IgD-negative memory B cell (primary cell): Measurements from ENCODE around the gene OR52K2. TPM values are rescaled to one million over a fixed set of nuclear protein-coding genes. Genes with fewer than 3 reads are reported as not detected.
A peak's percentile ranks its signal among the peaks of the same experiment; 100 is the strongest.
"Not testable (repeated sequence)": the region's sequence is repeated elsewhere in the genome, so short reads cannot be mapped to it uniquely, and the experiment has no call there.

Experiments
- H3K27ac Mint-ChIP-seq, 3 donors: one replicate each; pipeline ENCODE4 v1.8.0; 2020 to 2022; ENCODE audit warnings: mild to moderate bottlenecking in 3 of 3, mixed read lengths in 3 of 3, moderate library complexity in 1 of 3
- H3K27me3 Mint-ChIP-seq: one replicate; pipeline ENCODE4 v1.8.0; 2021; ENCODE audit warnings: mixed read lengths
- H3K36me3 Mint-ChIP-seq: one replicate; pipeline ENCODE4 v1.8.0; 2020; ENCODE audit warnings: mild to moderate bottlenecking, mixed read lengths
- H3K4me1 Mint-ChIP-seq, 3 donors: one replicate each; pipeline ENCODE4 v1.8.0; 2020 to 2022; ENCODE audit warnings: mixed read lengths in 3 of 3, mild to moderate bottlenecking in 1 of 3
- H3K4me3 Mint-ChIP-seq, 4 donors: one replicate each; pipeline ENCODE4 v1.8.0; 2020 to 2022; ENCODE audit warnings: mild to moderate bottlenecking in 4 of 4, mixed read lengths in 4 of 4, moderate library complexity in 3 of 4
- H3K9me3 Mint-ChIP-seq, 3 donors: one replicate each; pipeline ENCODE4 v1.8.0; 2020 to 2021; ENCODE audit warnings: mixed read lengths in 3 of 3, mild to moderate bottlenecking in 1 of 3
- polyA plus RNA-seq: library from polyadenylated mRNA; unstranded; fragments of 300-500 nt; fragmentation: Illumina TruSeq; gene quantifications from one replicate; pipeline ENCODE4 v1.2.3, GENCODE V29; 2021

OR52K2 gene
- polyA plus RNA-seq: not detected

- peaks cover 0 to 3% (median 3%) of the 10 kb centered on the region in 3 donors for H3K4me1 Mint-ChIP-seq
- H3K27ac Mint-ChIP-seq: no peak within 1 kb of the TSS
- peaks cover under 1% of the 10 kb centered on the region for H3K36me3 Mint-ChIP-seq
- H3K4me3 Mint-ChIP-seq: peak within 1 kb of the TSS in 1 of 4 donors; percentile 45
- peaks cover 1% of the 10 kb centered on the region for H3K27me3 Mint-ChIP-seq
- peaks cover 0 to 1% (median 0%) of the 10 kb centered on the region in 3 donors for H3K9me3 Mint-ChIP-seq
Observed at GRCh38 chr11:4448995-4449394, at the start of gene OR52K2. TSS of gene OR52K2 (plus strand) at chr11:4449295. CDS start at chr11:4449340, 45 bp downstream.

GRCh38 chr11:4406206-4406605 lies 42.9 kb upstream of the OR52K2 start:
- H3K36me3 Mint-ChIP-seq, H3K4me3 Mint-ChIP-seq, H3K27ac Mint-ChIP-seq, H3K9me3 Mint-ChIP-seq, H3K4me1 Mint-ChIP-seq: not testable (repeated sequence)
- peaks cover 10% of the 10 kb centered on the region for H3K27me3 Mint-ChIP-seq

GRCh38 chr11:4416306-4416705 lies 32.8 kb upstream of the OR52K2 start:
- H3K27ac Mint-ChIP-seq: no peak overlapping the region
- H3K36me3 Mint-ChIP-seq: no peaks in the 10 kb centered on the region
- no peaks in the 10 kb centered on the region for H3K4me1 Mint-ChIP-seq
- peaks cover 0 to 2% (median 0%) of the 10 kb centered on the region in 3 donors for H3K9me3 Mint-ChIP-seq
- peaks cover 4% of the 10 kb centered on the region for H3K27me3 Mint-ChIP-seq
- no peak overlapping the region for H3K4me3 Mint-ChIP-seq

GRCh38 chr11:4416816-4417215 lies 32.3 kb upstream of the OR52K2 start:
- Mint-ChIP-seq H3K27ac (no peak overlapping the region), H3K36me3 (no peaks in the 10 kb centered on the region), H3K9me3 (peaks cover 0 to 2% (median 0%) of the 10 kb centered on the region in 3 donors), H3K27me3 (peaks cover 4% of the 10 kb centered on the region), H3K4me1 (no peaks in the 10 kb centered on the region), H3K4me3 (no peak overlapping the region)

- H3K9me3 Mint-ChIP-seq: no peaks in the 10 kb centered on the region
Observed at GRCh38 chr11:4418403-4418802, 30.7 kb upstream of the OR52K2 start.

GRCh38 chr11:4430051-4430450 lies 19.0 kb upstream of the OR52K2 start:
- peaks cover 0 to 3% (median 0%) of the 10 kb centered on the region in 3 donors for H3K9me3 Mint-ChIP-seq
- H3K27me3 Mint-ChIP-seq: peaks cover 4% of the 10 kb centered on the region
- no peak overlapping the region for H3K4me3 Mint-ChIP-seq
- no peak overlapping the region for H3K27ac Mint-ChIP-seq
- no peaks in the 10 kb centered on the region for H3K4me1 Mint-ChIP-seq
- peaks cover 4% of the 10 kb centered on the region for H3K36me3 Mint-ChIP-seq

More at GRCh38 chr11:4418403-4418802, 30.7 kb upstream of the OR52K2 start:
- peaks cover 4% of the 10 kb centered on the region for H3K27me3 Mint-ChIP-seq
- H3K36me3 Mint-ChIP-seq: no peaks in the 10 kb centered on the region
- no peaks in the 10 kb centered on the region for H3K4me1 Mint-ChIP-seq
- no peak overlapping the region for H3K4me3 Mint-ChIP-seq
- no peak overlapping the region for H3K27ac Mint-ChIP-seq

- Mint-ChIP-seq H3K36me3 (peaks cover 4% of the 10 kb centered on the region), H3K27me3 (peaks cover 7% of the 10 kb centered on the region), H3K9me3 (peaks cover 0 to 3% (median under 1%) of the 10 kb centered on the region in 3 donors), H3K4me3 (no peak overlapping the region), H3K27ac (no peak overlapping the region), H3K4me1 (no peaks in the 10 kb centered on the region)
Observed at GRCh38 chr11:4433856-4434255, 15.2 kb upstream of the OR52K2 start.

- H3K4me1 Mint-ChIP-seq: no peaks in the 10 kb centered on the region
- H3K27ac Mint-ChIP-seq: no peak overlapping the region
- no peak overlapping the region for H3K4me3 Mint-ChIP-seq
- H3K27me3 Mint-ChIP-seq: peaks cover 3% of the 10 kb centered on the region
- peaks cover 4% of the 10 kb centered on the region for H3K36me3 Mint-ChIP-seq
- peaks cover 0 to 3% (median 2%) of the 10 kb centered on the region in 3 donors for H3K9me3 Mint-ChIP-seq
Observed at GRCh38 chr11:4436411-4436810, 12.7 kb upstream of the OR52K2 start.

GRCh38 chr11:4441515-4441914 lies 7.6 kb upstream of the OR52K2 start:
- H3K4me3 Mint-ChIP-seq: no peak overlapping the region
- peaks cover 0 to 3% (median 2%) of the 10 kb centered on the region in 3 donors for H3K9me3 Mint-ChIP-seq
- H3K36me3 Mint-ChIP-seq: no peaks in the 10 kb centered on the region
- no peaks in the 10 kb centered on the region for H3K4me1 Mint-ChIP-seq
- H3K27me3 Mint-ChIP-seq: peaks cover 3% of the 10 kb centered on the region
- H3K27ac Mint-ChIP-seq: no peak overlapping the region

- H3K27me3 Mint-ChIP-seq: peaks cover 3% of the 10 kb centered on the region
- H3K4me3 Mint-ChIP-seq: no peak overlapping the region
- H3K27ac Mint-ChIP-seq: no peak overlapping the region
- peaks cover 0 to 3% (median 2%) of the 10 kb centered on the region in 3 donors for H3K9me3 Mint-ChIP-seq
- no peaks in the 10 kb centered on the region for H3K36me3 Mint-ChIP-seq
- H3K4me1 Mint-ChIP-seq: no peaks in the 10 kb centered on the region
Observed at GRCh38 chr11:4443232-4443891, 5.7 kb upstream of the OR52K2 start.

- H3K4me3 Mint-ChIP-seq: peak overlapping the region in 1 of 4 donors; percentile 46
- no peak overlapping the region for H3K27ac Mint-ChIP-seq
- H3K36me3 Mint-ChIP-seq: peaks cover 2% of the 10 kb centered on the region
- peaks cover 0 to 5% (median 5%) of the 10 kb centered on the region in 3 donors for H3K9me3 Mint-ChIP-seq
- peaks cover 5 to 13% (median 5%) of the 10 kb centered on the region in 3 donors for H3K4me1 Mint-ChIP-seq
- peaks cover 1% of the 10 kb centered on the region for H3K27me3 Mint-ChIP-seq
Observed at GRCh38 chr11:4453118-4453517, 4.0 kb downstream of the OR52K2 start.

- H3K27me3 Mint-ChIP-seq: peaks cover 1% of the 10 kb centered on the region
- peaks cover 11 to 17% (median 12%) of the 10 kb centered on the region in 3 donors for H3K4me1 Mint-ChIP-seq
- peaks cover 0 to 5% (median 5%) of the 10 kb centered on the region in 3 donors for H3K9me3 Mint-ChIP-seq
- H3K27ac Mint-ChIP-seq: peak overlapping the region in 1 of 3 donors; percentile 32
- H3K36me3 Mint-ChIP-seq: peaks cover 2% of the 10 kb centered on the region
- no peak overlapping the region for H3K4me3 Mint-ChIP-seq
Observed at GRCh38 chr11:4454021-4454420, 4.9 kb downstream of the OR52K2 start.

GRCh38 chr11:4455419-4455818 lies 6.3 kb downstream of the OR52K2 start:
- H3K4me3 Mint-ChIP-seq: peak overlapping the region in 1 of 4 donors; percentile 62
- peaks cover 1% of the 10 kb centered on the region for H3K27me3 Mint-ChIP-seq
- H3K9me3 Mint-ChIP-seq: peaks cover 0 to 5% (median 5%) of the 10 kb centered on the region in 3 donors
- H3K27ac Mint-ChIP-seq: no peak overlapping the region
- peaks cover 2% of the 10 kb centered on the region for H3K36me3 Mint-ChIP-seq
- H3K4me1 Mint-ChIP-seq: peaks cover 18 to 27% (median 23%) of the 10 kb centered on the region in 3 donors

- H3K4me1 Mint-ChIP-seq: peaks cover 18 to 23% (median 22%) of the 10 kb centered on the region in 3 donors
- peak overlapping the region in 2 of 4 donors; percentile 9 to 10 for H3K4me3 Mint-ChIP-seq
- H3K27me3 Mint-ChIP-seq: no peaks in the 10 kb centered on the region
- H3K9me3 Mint-ChIP-seq: peaks cover 1 to 10% (median 4%) of the 10 kb centered on the region in 3 donors
- no peaks in the 10 kb centered on the region for H3K36me3 Mint-ChIP-seq
- peak overlapping the region in 1 of 3 donors; percentile 23 for H3K27ac Mint-ChIP-seq
Observed at GRCh38 chr11:4459500-4459899, 10.4 kb downstream of the OR52K2 start.

- peak overlapping the region in 1 of 4 donors; percentile 63 for H3K4me3 Mint-ChIP-seq
- H3K4me1 Mint-ChIP-seq: peaks cover 18 to 22% (median 22%) of the 10 kb centered on the region in 3 donors
- peaks cover 1 to 11% (median 8%) of the 10 kb centered on the region in 3 donors for H3K9me3 Mint-ChIP-seq
- peak overlapping the region in 1 of 3 donors; percentile 23 for H3K27ac Mint-ChIP-seq
- H3K36me3 Mint-ChIP-seq: no peaks in the 10 kb centered on the region
- H3K27me3 Mint-ChIP-seq: no peaks in the 10 kb centered on the region
Observed at GRCh38 chr11:4460151-4460550, 11.1 kb downstream of the OR52K2 start.
